ENCODE results near the gene CUZD1.
A peak's percentile ranks its signal among the peaks of the same experiment; 100 is the strongest.
"Not testable (repeated sequence)": the region's sequence is repeated elsewhere in the genome, so short reads cannot be mapped to it uniquely, and the experiment has no call there.

The CUZD1 gene, protein sequence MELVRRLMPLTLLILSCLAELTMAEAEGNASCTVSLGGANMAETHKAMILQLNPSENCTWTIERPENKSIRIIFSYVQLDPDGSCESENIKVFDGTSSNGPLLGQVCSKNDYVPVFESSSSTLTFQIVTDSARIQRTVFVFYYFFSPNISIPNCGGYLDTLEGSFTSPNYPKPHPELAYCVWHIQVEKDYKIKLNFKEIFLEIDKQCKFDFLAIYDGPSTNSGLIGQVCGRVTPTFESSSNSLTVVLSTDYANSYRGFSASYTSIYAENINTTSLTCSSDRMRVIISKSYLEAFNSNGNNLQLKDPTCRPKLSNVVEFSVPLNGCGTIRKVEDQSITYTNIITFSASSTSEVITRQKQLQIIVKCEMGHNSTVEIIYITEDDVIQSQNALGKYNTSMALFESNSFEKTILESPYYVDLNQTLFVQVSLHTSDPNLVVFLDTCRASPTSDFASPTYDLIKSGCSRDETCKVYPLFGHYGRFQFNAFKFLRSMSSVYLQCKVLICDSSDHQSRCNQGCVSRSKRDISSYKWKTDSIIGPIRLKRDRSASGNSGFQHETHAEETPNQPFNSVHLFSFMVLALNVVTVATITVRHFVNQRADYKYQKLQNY

DNA sequence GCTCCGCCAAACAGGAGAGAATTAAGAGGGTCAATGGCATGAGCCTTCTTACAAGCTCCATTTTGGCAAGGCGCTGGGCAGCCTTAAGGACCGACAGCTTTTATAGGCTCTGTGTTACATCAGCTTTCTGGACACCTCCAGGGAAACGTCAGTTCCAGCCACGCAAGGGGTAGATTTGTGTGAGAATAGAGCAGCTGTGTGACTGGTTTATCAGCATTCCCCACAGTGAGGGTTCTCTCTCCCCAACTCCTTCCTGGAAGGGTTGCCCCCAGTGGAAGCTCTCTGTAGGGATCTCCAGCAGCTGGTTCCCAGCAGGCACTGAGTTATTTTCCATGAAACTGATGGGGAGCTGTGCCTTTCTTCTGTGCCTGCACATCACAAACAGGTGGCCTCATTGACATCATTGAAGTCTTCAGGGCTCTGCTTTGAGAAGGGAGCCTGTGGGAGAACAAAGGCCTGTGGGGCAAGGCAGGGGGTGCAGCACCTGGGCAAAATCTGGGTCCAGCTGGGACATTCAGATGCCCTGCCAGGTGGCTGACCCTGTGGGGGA is at the start of gene CUZD1:
CUZD1 (minus strand) TSS at position 75 of the 550 bp plus-strand sequence; CDS start at position 61, 14 bp downstream.
- DNase-seq = peak; percentile 53

DNA sequence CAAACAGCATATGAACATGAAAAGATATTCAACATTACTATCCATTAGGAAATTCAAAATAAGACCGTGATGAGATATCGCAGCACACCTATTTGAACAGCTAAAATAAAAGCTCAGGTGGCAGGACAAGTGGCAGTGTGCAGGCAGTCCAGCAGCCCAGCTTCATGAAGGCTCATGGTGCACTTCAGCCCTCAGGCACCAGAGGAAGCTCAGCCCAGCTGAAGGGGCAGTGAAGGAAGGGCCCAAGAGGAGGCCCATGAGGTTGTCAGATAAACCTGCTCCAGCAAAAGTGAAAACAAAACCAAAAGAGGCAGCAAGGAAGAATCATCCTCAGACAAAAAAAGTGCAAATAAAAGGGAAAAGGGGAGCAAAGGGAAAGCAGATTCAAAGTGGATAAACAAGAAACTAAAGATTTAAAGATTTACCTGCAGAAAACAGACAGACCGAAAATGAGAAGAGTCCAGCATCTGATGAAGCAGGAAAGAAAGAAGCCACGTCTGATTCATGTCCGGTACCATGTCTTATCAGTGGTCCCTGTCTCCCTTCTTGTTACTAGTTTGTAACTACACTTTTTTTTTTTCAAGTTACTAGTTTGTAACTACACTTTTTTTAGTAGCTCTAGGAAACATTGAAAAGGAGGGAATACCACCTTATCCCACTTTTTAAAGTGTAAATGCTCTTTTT is 48.7 kb upstream of the CUZD1 start:
- DNase-seq = no peak

DNA sequence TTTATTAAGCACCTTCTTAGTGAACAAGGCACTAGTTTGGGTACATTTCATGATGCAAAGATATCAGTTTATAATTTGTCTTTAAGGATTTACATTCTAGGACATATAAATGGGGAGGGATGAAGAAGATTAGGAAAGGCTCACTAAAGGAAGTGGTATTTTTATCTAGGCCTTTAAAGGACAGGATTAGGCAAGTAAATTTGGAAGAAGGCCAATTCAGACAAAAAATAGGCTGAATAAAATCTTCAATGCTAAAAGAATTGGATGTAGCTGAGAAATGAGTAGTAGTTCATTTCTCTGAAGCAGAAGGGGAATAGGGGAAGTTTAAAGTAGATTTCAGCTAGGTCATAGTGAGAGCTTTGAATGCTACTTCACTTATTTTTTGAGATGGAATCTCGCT is 38.5 kb upstream of the CUZD1 start:
- DNase-seq = no peak

DNA sequence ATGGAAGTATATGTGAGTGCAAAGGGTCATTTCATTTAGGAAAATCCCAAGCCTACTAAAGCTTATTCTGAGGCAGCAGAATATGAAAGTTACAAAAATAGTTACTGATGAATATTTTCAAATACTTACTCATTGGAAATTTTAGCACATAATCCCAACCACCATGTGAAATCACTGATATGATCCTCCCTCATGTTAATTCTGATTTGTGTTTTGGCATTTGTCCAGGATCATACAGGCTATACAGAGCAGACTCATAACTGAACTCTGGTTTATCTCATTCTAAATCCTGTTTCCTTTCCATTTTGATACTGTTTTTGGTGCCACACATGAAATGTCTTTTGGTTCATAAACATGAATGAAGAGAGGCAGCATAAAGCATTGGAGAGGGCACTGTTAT is 37.1 kb upstream of the CUZD1 start:
- DNase-seq = no peak

DNA sequence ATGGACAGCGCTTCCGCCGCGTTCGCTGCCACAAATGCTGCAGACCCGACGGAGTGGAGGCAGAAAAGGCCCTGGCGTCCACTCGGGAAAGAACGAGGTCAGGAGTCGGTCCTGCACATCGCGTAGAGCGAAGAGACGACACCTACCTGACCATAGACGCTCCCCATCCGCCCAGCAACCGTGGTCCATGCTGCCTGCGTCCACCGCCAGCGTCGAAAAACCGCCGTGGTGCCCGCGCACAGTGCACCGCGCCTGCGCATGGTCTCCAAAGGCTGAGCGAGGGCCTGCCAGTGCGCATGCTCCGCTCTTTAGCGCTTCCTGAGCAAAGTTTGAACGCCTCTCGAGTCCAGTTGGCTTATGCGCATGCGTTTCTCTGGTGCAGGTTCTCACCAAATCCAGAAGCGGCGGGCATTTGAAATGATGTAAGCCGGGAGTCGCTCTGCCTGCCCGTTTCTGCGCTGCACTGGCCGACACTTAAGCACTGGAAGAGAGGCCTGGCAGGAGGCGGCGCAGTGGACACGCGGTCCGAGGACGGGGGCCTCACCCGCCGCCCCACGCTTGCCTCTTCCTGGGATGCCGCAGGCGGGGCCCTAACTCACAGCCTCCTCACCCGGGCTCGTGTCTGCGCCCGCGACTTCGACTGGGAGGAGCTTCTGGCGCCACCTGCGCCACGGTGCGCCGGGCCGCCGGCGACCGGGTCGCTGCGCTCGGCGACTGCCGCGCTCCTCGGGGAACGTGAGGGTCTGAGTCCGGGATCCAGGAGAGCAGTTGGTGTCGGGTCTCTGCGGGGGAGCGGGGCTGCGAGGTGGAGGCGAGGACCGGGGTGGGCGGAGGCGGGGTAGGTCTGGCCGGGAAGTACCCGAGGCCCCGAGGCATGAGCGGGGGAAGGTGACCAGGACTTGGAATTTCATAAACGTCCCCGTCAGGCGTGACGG is 33.9 kb upstream of the CUZD1 start, which contains the start of gene FAM24B:
FAM24B (minus strand) TSS at position 243 of the 935 bp plus-strand sequence. CDS start 29,066 bp downstream, outside the sequence.
- DNase-seq = peak; percentile 98

DNA sequence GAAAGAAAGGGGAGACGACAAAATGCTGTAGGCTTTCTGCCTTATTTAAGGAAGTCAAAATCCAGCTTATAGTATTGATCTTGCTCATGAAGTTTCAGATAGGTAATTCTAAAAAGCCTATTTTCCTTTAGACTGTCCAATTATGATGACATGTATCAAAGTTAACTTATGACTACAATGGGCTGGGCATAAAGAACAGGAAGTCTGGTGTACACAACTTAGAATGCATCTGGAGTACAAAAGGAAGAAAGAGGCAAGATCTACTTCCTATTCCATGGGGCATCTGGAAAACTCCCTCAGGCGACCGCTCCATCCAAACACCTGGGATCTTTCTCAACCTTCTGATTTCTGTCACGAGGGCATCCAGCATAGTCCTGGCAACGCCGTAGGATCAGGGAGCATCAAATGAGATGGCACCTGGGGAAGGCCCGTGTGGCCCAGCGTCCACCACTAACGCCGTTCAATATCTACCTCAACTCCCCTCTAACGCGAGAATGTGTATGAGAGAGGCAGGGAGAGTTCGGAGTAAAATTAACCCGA is 33.2 kb upstream of the CUZD1 start:
- DNase-seq = peak; percentile 78

DNA sequence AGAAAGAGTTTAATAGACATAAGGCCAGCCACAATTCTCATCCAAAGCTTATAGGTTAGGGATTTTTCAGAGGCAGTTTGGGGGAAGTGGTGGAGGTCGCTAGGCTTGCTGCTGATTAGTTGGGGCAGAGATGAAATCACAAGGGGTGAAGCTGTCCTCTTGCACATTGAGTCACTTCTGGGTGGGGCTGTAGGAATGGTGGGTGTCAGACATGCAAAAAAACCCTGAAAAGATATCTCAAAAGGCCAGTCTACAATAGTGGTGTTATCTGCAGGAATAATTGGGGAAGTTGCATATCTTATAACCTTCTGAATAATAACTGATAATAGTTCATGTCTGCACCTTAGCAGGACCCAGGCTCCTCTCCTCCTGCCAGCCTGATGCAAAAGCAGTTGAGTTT is 31.6 kb upstream of the CUZD1 start:
- no peak for DNase-seq

DNA sequence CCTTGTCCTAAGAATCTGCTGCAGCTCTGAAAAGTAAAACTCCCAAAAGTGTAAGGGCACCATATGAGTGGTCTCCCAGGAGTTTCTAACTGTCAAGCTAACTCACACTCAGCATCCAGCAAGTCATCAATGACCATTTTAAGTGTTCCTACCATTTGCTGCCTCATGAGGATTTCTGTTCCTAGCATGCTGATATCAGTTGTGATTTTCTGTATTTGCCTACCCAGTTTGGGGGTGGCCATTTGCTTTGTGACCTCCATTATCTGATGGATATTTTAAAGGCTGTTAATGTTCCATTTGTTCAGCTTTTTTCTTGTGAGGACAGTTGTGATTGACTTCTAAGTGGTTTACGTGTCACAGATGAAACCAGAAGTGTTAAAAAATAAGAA is 30.8 kb upstream of the CUZD1 start:
- no peak for DNase-seq

DNA sequence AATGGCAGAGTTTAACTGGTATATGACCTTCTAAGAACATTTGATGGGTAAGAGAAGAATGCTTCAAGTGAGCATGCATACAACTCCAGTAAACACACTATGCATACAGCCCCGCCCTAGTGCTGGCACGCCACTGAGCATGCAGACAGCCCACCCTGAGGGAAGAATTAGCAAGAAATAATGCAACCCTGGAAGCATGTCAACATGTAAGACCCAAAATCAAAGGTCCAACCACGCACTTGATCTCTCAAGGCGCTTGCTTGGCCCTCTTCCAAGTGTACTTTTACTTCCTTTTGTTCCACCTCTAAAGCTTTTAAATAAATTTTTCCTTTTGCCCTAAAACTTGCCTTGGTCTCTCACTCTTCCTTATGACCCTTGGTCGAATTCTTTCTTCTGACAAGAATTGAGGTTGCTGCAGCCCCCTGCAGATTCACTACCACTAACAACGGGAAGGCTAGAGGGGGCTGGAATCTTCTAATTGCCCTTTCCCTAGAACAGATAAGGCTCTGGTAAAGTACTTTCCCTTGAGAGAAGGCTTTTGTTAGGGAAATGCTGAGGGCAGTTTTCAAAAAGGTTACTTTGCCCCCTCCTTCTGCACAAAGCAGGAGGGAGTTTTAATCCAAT is 30.3 kb upstream of the CUZD1 start:
- DNase-seq = no peak

DNA sequence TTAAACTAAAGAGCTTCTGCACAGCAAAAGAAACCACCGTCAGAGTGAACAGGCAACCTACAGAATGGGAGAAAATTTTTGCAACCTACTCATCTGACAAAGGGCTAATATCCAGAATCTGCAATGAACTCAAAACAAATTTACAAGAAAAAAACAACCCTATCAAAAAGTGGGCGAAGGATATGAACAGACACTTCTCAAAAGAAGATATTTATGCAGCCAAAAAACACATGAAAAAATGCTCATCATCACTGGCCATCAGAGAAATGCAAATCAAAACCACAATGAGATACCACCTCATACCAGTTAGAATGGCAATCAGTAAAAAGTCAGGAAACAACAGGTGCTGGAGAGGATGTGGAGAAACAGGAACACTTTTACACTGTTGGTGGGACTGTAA is 26.3 kb upstream of the CUZD1 start:
- DNase-seq = not testable (repeated sequence)

DNA sequence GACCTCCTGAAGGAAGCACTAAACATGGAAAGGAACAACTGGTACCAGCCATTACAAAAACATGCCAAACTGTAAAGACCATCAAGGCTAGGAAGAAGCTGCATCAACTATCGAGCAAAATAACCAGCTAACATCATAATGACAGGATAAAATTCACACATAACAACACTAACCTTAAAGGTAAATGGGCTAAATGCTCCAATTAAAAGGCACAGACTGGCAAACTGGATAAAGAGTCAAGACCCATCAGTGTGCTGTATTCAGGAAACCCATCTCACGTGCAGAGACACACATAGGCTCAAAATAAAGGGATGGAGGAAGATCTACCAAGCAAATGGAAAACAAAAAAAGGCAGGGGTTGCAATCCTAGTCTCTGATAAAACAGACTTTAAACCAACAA is 23.1 kb upstream of the CUZD1 start:
- DNase-seq = not testable (repeated sequence)

DNA sequence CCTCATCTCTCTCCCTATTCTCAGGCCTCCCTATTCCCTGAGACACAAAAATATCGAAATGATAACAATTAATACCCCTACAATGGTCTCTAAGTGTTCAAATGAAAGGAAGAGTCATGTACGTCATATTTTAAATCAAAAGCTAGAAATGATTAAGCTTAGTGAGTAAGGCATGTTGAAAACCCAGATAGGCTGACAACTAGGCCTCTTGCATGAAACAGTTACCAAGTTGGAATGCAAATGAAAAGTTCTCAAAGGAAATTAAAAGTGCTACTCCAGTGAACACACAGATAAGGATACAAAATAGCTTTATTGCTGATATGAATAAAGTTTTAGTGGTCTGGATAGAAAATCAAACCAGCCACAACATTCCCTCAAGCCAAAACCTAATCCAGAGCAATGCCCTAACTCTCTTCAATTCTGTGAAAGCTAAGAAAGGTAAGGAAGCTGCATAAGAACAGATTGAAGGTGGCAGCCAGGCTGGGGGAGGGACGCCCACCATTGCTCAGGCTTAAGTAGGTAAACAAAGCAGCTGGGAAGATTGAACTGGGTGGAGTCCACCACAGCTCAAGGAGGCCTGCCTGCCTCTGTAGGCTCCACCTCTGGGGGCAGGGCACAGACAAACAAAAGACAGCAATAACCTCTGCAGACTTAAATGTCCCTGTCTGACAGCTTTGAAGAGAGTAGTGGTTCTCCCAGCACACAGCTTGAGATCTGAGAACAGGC is 21.3 kb upstream of the CUZD1 start:
- DNase-seq = not testable (repeated sequence)

DNA sequence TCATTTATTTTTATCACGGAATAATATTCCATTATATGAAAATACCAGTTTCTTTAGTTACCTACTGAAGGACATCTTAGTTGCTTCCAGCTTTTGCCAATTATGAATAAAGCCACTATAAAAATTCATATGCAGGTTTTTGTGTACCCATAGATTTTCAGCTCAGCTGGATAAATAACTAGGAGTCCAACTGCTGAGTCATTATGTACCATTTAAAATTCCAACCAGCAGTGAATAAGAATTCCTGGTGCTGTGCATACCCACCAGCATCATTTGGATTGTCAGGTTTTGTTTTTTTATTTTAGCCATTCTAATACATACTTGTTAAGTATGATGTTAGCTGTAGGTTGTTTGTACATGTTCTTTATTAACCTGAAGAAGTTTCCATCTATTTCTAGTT is 19.2 kb upstream of the CUZD1 start:
- DNase-seq = no peak

DNA sequence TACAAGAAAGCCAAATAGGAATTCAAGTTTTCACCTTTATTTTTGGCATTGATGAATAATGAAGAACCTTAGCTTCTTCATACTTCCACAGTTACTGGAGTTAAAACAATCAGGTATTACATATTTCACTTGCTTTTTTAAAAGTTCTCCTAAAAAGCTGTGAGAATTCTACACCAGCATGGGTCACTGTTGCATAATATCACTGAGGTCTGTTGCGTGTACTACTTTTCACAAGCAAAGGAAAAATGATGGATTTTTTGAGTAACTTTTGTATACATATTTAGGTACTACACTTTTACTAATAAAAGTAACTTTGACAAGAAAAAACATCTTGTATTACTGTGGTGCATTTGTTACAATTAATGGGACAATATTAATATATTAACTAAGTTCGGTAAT is 18.5 kb upstream of the CUZD1 start:
- no peak for DNase-seq

DNA sequence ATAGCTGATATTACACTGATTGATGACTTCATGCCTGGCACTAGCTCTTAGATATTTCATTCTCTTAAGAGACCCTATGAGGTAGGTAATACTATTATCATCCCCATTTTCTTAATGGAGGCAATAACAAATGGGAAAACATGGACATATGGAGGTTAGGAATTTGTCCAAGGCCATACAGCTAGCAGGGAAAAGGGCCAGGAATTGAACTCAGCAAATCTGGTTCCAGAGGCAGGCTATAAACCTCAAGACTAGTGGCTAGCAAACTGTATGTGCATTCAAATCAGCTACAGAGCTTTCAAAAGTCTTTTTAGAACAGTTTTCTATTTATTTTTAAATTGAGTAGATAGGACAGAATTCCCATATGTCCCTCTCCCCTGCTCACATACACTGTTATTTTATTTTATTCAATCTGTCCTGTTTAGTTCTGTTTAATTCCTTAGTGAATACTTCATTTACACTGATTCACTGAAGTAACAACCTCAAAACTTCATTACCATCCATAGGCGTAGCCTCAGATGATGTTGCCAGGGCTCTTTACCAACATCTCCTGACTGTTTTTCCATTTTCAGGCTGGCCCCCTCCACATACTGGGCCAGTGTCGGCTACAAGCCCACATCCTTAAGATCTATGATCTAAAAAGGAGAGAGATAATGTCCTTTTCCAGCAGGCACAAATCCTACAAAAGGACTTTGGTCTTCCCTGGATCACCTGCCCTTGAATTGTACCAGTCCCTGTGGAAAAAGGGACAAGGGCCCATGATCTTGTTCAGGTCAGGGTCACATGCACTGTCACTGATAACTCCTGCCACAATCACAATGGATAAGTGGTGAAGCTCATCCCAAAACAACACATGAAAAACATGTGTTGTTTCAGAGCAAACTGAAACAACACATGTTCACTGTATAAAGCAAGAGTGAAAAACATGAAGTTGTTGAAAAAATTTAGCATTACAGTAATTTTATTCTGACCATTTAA is 17.8 kb upstream of the CUZD1 start:
- DNase-seq = no peak

DNA sequence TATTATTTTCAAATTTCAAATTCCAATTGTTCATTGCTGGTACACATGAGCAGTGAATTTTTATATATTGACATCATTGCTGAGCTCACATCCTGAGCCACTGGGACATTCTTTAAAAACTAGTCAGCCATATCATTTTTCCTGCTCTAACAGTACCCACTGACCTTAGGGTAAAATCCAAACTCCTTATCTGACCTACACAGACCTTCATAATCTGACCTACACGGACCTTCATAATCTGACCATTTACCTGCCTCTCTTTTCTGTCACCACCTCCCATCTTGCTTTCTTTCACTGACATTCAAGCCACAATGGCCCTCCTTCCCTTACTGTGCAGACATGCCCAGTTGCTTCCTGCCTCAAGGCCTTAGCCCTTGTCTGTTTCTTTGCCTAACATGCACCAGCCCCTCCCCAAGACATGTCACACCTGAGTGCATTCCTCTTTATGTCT is 16.1 kb upstream of the CUZD1 start:
- no peak for DNase-seq

DNA sequence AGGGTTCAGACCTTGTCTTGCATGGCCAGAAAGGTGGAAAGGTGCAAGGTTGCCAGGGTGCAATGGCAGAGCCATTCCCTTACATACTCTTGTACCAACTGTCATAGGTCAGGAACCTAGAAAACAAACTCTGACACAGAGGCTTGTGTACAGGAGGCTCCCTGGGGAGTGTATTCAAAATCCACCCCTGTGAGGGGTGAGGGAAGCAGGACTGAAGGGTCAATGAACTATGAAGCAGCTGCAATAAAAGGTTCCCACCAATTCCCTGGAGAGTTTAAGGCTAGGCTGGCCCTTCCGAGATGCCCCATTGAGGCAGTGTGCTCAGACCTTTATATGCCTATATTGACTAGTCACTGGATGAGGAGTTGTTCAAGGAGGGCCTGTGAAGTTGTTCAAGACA is 13.9 kb upstream of the CUZD1 start:
- DNase-seq = no peak

DNA sequence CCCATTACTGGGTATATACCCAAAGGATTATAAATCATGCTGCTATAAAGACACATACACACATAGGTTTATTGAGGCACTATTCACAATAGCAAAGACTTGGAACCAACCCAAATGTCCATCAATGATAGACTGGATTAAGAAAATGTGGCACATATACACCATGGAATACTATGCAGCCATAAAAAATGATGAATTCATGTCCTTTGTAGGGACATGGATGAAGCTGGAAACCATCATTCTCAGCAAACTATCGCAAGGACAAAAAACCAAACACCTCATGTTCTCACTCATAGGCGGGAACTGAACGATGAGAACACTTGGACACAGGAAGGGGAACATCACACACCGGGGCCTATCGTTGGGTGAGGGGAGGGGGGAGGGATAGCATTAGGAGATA is 12.4 kb upstream of the CUZD1 start:
- not testable (repeated sequence) for DNase-seq

DNA sequence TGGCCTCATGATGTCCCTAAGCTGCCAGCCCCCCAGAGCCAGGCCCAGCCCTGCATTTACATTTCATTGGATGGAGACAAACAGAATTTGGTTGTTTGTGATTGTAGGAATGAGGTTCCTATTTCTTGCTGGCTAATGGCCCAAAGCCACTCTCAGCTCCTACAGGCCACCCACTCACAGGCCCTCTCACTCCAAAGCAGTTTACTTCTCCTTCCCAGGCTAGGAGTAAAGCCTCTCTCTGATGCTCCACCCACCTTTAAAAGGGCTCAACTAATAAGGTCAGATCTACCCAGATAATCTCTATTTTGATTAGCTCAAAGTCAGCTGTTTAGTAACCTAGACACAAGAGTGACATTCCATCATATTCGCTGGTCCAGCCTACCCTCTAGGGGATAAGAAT is 11.2 kb upstream of the CUZD1 start:
- no peak for DNase-seq

DNA sequence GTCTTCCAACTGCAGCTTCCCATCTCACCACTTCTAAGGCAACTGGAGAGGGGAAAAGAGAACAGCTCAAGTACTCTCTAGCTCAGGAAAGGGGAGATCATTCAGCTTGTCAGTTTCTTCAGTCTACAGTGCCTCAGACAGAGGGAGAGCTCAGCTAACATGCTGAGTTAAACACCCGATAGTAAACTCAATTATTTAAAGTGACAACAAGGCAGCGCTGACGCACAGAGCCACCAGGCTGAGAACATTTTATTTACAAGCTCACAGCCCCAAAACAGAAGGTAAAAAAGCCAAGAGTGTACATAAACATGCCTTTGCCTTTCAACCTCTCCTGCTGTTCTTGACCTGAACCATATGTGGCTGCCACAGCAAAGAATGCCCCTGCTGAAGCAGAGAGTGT is 10.1 kb upstream of the CUZD1 start:
- no peak for DNase-seq

All from NCI-H146 (cell line).